Panc1 (cell line): ENCODE data around the gene CPNE4.

Experiments used
- CTCF ChIP-seq: fragments of 450-650 bp; IDR thresholded peaks from 2 replicates; pipeline ENCODE4 v1.5.1; 2017; ENCODE audit warnings: mild to moderate bottlenecking
- TCF7L2 ChIP-seq: IDR thresholded peaks from 2 replicates; pipeline ENCODE4 v1.6.1; 2011; ENCODE audit warnings: mild to moderate bottlenecking, low read depth, low read length, inconsistent platforms

GRCh38 chr3:132064114-132064513 lies 29.3 kb upstream of the CPNE4 start:
- TF ChIP-seq CTCF (no peak), TCF7L2 (no peak)
